Central memory CD4-positive, alpha-beta T cell (primary cell): Measurements from ENCODE around the gene SLC10A6.
"Not testable (repeated sequence)": the region's sequence is repeated elsewhere in the genome, so short reads cannot be mapped to it uniquely, and the experiment has no call there.

Experiments used
- DNase-seq: peaks from one replicate; pipeline ENCODE4 v3.0.0; 2022
- total RNA-seq, 3 experiments: gene quantifications; one replicate each; lab custom pipeline; 2026; lab: John Stamatoyannopoulos, UW

Gene SLC10A6, protein sequence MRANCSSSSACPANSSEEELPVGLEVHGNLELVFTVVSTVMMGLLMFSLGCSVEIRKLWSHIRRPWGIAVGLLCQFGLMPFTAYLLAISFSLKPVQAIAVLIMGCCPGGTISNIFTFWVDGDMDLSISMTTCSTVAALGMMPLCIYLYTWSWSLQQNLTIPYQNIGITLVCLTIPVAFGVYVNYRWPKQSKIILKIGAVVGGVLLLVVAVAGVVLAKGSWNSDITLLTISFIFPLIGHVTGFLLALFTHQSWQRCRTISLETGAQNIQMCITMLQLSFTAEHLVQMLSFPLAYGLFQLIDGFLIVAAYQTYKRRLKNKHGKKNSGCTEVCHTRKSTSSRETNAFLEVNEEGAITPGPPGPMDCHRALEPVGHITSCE
- 0 to 0.27 (median 0) reads per million in 3 experiments for total RNA-seq

GRCh38 chr4:86848732-86849619 is at the start of gene SLC10A6:
Gene SLC10A6 (minus strand): TSS chr4:86849384. CDS start chr4:86849115, 269 bp downstream.
- DNase-seq: no peak

- no peak for DNase-seq
Measured at GRCh38 chr4:86898562-86898961, 49.4 kb upstream of the SLC10A6 start.

DNA sequence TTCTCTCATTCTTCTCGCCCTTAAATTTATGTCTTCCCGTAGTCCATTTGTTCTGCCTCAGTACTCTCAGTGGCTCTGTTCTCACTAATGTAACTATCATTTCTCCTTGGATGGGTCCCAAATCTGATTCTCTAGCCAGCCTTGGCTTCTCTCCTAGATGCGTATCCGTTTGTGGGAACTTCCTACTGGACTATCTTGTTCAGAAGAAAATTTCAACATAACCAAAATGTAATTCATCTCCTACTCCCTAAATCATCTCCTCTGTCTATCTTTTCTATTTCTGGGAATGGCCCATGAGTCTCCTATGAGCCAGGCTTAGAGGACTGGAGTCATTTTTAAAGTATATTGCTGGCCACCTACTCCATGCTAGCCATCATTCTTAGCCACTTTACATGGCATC is 47.4 kb upstream of the SLC10A6 start:
- no peak for DNase-seq

DNA sequence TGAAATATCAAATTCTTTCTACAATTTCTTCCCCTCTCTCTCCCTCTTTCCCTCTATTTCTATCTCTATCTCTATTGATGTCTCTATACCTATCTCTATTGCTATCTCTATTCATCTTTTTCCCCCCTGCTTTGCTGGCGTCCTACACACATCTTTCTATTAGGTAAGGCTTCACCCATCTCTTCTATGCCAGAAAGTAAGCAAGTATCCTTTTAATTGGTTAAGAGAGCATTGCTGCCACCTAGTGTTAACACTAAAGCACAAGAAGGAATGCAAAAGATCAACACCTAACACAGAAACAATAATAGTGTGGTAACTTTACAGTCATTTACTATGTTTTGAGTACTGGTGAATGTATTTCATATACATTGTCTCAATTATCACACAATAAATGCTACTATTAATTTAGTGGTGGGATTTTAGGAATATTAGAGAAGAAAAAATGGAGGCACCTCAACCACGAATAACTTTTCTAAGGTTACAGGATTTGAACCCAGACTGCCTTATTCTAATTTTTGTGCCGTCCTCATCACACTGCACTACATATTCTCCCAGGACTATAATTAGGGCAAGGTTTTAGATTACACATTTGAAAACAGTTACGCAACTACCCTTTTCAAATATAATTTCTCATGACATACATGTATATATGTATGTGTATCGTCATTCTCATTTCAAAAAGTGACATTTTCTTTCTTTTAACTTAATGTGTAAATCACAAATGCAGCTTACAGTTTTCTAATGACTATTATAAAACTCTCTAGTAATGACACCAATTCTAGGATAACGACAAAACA is 46.7 kb upstream of the SLC10A6 start:
- peak; percentile 50 for DNase-seq

GRCh38 chr4:86894455-86894854 is 45.3 kb upstream of the SLC10A6 start:
- no peak for DNase-seq

DNA sequence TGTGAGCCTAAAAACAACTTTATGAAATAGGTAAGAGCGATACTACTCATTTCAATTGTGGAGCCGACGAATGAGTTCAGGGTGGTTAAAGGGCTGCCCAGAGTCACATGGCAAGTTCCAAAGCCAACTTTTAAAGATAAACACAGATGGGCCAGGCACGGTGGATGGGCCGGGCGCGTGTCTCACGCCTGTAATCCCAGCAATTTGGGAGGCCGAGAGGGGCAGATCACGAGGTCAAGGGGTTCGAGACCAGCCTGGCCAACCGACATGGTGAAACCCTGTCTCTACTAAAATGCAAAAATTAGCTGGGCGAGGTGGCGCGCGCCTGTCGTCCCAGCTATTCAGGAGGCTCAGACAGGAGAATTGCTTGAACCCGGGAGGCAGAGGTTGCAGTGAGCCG is 44.0 kb upstream of the SLC10A6 start:
- no peak for DNase-seq

GRCh38 chr4:86892636-86892960 is 43.4 kb upstream of the SLC10A6 start:
- no peak for DNase-seq

- DNase-seq: peak; percentile 28
Measured at GRCh38 chr4:86891762-86892635, 42.8 kb upstream of the SLC10A6 start, which contains the start of gene C4orf36. Gene C4orf36 (minus strand): TSS chr4:86892422. CDS start chr4:86891520, 902 bp downstream.

DNA sequence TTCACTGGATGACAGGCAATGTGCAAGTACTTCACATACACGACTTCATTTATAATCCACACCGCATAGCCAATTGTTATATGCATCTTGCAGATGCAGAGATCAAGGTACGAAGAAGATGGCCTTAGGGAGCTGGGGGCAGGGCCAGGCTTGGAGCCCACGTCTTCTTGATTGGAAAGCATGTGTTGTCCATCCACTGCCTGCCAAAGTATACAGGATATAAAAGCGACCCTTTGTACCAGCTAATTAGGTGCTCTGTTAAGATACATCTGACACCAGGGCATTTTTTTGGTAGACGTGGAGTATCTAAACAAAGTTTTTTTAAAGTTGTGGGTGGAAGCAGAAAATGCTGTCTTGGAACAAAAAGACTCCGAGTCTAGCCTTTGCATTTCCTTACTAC is 41.6 kb upstream of the SLC10A6 start:
- no peak for DNase-seq

GRCh38 chr4:86879641-86880040 is 30.5 kb upstream of the SLC10A6 start:
- no peak for DNase-seq

DNA sequence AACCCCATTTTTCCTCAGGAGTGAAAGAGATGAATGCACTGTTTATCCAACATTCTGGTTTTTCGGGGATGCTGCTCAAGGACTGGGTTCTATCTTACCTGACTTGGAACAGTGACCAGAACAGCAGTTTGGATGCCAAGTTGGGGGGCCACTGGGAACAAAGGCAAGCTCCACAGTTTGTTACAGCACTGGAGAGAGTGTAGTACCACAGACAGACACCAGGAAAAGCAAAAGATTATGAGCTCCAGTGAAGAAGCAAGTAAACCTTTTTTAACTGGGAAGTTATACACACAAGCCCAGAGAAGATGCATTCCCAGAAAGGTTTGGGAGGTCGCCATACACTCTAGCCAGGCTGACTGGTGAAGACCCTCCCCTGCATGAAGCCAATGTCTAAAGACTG is 29.5 kb upstream of the SLC10A6 start:
- DNase-seq: no peak

DNA sequence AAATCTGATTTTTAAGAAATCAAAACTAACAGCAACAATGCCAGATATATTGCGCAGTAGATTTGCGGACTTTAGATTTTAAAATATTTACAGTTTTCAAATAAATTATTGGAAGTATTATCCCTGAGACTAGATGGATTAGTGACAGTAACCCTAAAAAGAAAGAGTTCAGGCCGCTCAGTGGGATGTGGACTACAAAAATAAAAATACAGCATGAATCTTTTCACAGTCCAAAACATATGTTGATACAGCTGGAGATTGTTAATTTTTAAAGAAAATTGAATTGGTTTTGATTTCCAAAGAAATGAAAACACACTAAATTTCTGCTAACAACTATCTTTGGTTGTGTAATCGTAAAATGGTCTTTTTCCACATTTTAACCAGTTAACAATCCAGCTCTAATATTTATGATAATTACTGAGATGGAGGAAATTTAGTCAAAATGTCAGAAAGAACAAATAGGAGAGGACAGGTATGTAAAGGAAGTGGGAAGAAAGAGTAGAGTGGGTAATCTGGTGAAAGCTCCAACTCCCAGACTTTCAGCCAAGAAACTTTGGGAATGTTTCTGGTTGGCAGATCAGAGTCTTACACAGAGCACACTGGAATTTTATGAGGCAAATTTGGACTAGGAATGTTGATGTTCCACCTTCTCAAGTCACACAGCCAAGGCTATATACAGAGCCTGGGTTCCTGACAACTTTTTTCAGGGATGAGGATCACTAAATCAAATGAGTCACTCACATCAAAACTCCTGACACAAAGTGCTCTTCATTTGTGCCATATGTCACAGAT is 27.9 kb upstream of the SLC10A6 start:
- no peak for DNase-seq

DNA sequence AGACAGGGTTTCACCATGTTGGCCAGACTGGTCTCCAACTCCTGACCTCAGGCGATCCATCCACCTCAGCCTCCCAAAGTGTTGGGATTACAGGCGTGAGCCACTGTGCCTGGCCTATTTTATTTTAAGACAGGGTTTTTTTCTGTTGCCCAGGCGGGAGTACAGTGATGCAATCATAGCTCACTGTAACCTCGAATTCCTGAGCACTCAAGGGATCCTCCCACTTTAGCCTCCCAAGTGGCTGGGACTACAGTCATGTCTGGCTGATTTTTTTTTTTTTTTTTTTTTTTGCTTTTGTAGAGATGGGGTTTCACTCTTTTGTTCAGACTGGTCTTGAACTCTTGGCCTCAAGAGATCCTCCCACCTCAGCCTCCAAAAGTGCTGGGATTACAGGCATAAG is 26.3 kb upstream of the SLC10A6 start:
- DNase-seq: not testable (repeated sequence)

GRCh38 chr4:86872135-86872534 is 23.0 kb upstream of the SLC10A6 start:
- no peak for DNase-seq

GRCh38 chr4:86870442-86871069 is 21.4 kb upstream of the SLC10A6 start:
- DNase-seq: no peak

- no peak for DNase-seq
Measured at GRCh38 chr4:86857341-86858052, 8.3 kb upstream of the SLC10A6 start.

DNA sequence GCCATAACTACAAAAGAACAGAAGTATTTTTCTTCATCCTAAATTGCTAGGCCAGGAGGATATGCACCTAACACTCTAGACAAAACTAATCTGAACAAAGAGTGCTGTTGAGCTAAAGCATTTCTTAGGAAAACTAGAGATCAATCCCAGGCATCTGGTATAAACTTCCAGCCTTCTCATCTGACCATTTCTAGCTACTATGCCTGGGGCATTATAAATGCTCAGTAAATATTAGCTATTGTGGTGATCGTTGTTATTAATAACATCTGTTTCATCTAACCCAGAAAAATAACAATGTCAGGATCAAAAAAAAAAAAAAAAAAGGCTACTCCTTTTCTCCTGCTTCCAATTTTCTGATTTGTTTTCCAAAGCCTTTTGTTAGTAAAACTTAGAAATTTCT is 7.7 kb upstream of the SLC10A6 start:
- DNase-seq: no peak

- DNase-seq: no peak
Measured at GRCh38 chr4:86855572-86855971, 6.4 kb upstream of the SLC10A6 start.

DNA sequence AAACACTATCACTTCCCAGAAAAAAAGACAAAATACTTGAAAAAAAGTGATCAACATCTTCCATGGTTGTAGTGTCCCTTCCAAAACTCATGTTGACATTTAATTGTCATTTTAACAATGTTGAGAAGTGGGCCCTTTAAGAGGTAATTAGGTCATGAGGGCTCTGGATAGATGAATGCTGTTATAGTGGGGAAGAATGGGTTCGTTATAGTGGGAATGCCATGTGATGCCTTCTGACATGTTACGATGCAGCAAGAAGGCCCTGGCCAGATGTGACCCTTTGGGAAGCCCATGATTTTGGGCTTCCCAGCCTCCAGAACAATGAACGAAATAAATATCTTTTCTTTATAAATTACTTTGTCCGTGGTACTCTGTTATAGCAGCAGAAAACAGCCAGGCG is 4.0 kb upstream of the SLC10A6 start:
- no peak for DNase-seq

DNA sequence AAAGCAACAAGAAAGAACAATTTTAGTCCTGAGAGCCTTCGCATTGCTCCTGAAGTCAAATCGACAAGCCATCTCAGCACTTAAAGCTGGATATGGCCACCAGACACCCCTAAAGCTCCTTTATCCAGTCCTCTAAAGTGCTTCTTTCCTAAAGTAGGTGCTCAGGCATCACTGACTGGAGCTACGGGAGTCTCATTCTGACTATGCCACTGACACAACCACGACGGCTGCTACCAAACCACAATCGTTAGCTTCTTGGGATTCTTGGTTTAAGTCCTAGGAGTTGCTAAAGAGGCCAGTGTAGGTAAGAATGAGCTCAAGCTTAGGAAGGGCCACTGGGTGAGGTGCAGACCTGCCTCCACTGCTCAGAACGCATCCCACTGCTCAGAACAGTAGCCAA is 1.0 kb downstream of the SLC10A6 start:
- no peak for DNase-seq
